Osteocyte (in vitro differentiated cells): ENCODE data around the gene MZT1. TPM values are rescaled to one million over a fixed set of nuclear protein-coding genes. Genes with fewer than 3 reads are reported as not detected.

ENCODE experiments used
- DNase-seq: peaks from one replicate; pipeline ENCODE4 v3.0.0; 2021; ENCODE audit warnings: mixed read lengths; ENCODE audit not compliant: unreplicated experiment; ENCODE audit errors: extremely low spot score
- H3K27ac Mint-ChIP-seq: one replicate; pipeline ENCODE4 v1.8.0; 2021; ENCODE audit warnings: mild to moderate bottlenecking, mixed read lengths; ENCODE audit not compliant: unreplicated experiment
- H3K27me3 Mint-ChIP-seq: one replicate; pipeline ENCODE4 v1.8.0; 2021; ENCODE audit warnings: mixed read lengths; ENCODE audit not compliant: unreplicated experiment
- H3K36me3 Mint-ChIP-seq: one replicate; pipeline ENCODE4 v1.8.0; 2021; ENCODE audit warnings: mixed read lengths; ENCODE audit not compliant: unreplicated experiment
- H3K4me1 Mint-ChIP-seq: one replicate; pipeline ENCODE4 v1.8.0; 2021; ENCODE audit warnings: mixed read lengths; ENCODE audit not compliant: unreplicated experiment
- H3K4me3 Mint-ChIP-seq: one replicate; pipeline ENCODE4 v1.8.0; 2021; ENCODE audit warnings: mild to moderate bottlenecking, moderate library complexity, mixed read lengths; ENCODE audit not compliant: unreplicated experiment
- H3K9me3 Mint-ChIP-seq: one replicate; pipeline ENCODE4 v1.8.0; 2021; ENCODE audit warnings: mixed read lengths; ENCODE audit not compliant: unreplicated experiment
- long read RNA-seq: library from polyadenylated mRNA; unstranded; transcript quantifications from one replicate; pipeline ENCODE4 v2.0.0, GENCODE V29; 2021
- total RNA-seq: library from RNA; stranded (reverse); gene quantifications from 2 replicates; pipeline ENCODE4 v1.2.1, GENCODE V29; 2021
- TF ChIP-seq, protein P1 (sequence below): fragments of 200-600 bp; sonication (generic); IDR thresholded peaks from 2 replicates; pipeline ENCODE4 v1.5.0; 2021; ENCODE audit warnings: antibody characterized with exemption, mild to moderate bottlenecking, moderate library complexity

MZT1 gene, protein sequence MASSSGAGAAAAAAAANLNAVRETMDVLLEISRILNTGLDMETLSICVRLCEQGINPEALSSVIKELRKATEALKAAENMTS
- total RNA-seq: 8.5 and 8.7 TPM in 2 replicates
- long read RNA-seq, transcript MZT1-201 (3 exons, 2,299 nt): major isoform, 172 of 177 reads
- long read RNA-seq, partial matches to known transcripts: 4 of 177 reads
- long read RNA-seq, other reads (novel, unspliced or antisense): 1 of 177 reads

DNA sequence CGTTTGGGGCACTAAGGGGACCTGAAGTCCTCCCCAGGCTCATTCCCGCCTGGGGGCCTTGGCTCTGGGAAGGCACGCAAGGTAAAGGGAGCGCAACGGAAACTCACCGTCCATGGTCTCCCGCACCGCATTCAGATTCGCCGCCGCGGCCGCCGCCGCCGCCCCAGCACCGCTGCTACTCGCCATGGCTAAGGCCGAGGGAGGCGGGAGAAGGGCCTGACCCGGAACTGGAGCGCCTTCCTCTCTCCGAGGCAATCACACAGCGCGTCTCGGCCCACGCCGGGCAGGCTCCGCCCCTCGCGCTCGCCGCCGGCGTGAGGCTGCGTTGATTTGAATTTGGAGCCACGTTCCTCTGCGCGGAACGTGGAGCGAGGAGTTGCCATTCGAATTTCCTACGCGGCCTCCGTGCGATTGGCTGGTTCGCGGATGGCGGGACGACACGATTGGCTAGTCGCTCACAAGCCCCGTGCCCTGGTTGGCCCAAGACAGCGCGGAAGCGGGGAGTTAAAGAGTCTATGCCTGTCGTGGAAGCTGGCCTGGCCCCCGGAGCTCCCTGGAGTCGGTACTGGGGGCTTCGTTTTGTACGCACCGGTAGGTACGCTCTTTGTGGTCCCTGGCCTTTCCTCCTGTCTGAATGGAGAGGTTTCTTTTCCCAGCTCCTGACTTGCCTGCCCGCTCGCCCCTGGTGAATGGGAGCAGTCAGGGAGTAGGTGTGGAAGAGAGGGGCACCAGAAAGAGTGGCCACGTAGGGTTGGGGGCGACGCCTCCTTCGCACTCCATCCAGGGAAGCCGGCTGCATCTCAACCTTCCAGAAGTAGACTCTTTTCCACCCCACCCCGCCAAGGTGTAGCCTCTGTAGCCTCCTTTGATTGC lies at the start of gene MZT1, which contains the start of gene BORA:
TSS of gene MZT1 (minus strand) at position 213 of the 873 bp plus-strand sequence. CDS start at position 186, 27 bp downstream.
TSS of gene BORA (plus strand) at position 507 of the 873 bp plus-strand sequence. CDS start 1,018 bp downstream, outside the sequence.
- Mint-ChIP-seq H3K9me3 (no peaks in the 10 kb centered on the region), H3K4me3 (peak within 1 kb of the TSS; percentile 92), H3K27ac (peak within 1 kb of the TSS; percentile 82), H3K4me1 (peaks cover 28% of the 10 kb centered on the region), H3K36me3 (peaks cover 5% of the 10 kb centered on the region), H3K27me3 (no peaks in the 10 kb centered on the region)
- peak; percentile 98 for DNase-seq
- TF ChIP-seq, protein P1, sequence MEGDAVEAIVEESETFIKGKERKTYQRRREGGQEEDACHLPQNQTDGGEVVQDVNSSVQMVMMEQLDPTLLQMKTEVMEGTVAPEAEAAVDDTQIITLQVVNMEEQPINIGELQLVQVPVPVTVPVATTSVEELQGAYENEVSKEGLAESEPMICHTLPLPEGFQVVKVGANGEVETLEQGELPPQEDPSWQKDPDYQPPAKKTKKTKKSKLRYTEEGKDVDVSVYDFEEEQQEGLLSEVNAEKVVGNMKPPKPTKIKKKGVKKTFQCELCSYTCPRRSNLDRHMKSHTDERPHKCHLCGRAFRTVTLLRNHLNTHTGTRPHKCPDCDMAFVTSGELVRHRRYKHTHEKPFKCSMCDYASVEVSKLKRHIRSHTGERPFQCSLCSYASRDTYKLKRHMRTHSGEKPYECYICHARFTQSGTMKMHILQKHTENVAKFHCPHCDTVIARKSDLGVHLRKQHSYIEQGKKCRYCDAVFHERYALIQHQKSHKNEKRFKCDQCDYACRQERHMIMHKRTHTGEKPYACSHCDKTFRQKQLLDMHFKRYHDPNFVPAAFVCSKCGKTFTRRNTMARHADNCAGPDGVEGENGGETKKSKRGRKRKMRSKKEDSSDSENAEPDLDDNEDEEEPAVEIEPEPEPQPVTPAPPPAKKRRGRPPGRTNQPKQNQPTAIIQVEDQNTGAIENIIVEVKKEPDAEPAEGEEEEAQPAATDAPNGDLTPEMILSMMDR: no peak

DNA sequence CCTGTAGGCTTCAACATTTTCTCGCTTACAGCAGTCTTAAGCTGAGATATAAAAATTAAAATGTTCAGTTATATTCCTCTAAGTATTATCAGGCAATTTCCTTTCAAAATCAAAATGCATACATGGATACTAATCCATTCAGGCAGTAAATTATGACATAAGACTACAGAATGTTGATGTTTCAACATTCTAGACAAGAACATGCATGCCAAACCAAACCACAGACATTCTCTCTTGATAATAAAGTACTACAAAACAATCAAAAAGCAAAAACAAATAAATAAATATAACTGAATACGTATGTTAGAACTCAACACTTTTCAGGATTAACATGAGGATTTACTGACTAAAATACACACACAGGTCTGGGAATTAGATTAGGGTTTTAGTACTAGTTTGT lies 46.6 kb upstream of the MZT1 start:
- Mint-ChIP-seq H3K4me3 (no peak overlapping the region), H3K9me3 (no peaks in the 10 kb centered on the region), H3K27ac (no peak overlapping the region), H3K4me1 (peaks cover under 1% of the 10 kb centered on the region), H3K27me3 (no peaks in the 10 kb centered on the region), H3K36me3 (peaks cover 62% of the 10 kb centered on the region)
- TF ChIP-seq, protein P1: no peak
- DNase-seq: no peak

DNA sequence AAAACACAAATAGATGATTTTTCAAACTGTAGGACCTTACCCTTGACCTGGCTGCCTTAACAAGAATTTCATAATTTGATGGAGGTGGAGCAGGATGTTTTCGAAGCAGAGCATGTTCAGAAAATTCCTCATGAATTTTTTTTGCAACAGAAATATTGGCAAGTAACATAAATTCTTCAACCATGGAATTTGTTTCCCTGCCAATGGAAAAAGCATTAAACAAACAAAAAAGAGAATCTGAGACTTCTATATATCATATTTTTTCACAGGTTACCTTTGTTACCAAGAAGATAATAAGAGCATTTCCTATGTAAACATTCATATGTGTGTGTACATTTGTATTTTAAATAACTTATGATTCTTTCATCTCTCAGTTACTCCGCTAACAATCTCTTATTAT lies 36.0 kb upstream of the MZT1 start:
- H3K36me3 Mint-ChIP-seq: peaks cover 58% of the 10 kb centered on the region

DNA sequence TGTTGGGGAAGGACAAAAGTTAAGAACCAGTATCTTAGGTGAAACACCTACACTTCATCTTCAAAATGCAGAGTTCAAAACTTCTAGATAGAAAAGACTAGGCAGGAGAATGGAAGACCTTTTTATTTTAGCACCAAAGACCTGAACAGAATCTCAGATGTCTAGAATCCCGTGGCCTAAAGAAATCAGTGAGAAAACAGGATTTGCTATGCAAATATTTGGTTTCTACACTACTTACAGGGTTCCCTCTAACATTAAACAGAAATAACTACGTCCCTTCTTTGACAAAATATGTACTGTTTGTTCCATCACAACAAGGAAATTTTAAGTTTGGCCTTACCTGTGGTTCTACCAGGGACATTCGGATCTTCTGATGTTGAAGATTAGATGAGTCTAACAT lies 32.8 kb upstream of the MZT1 start:
- Mint-ChIP-seq H3K4me3 (no peak overlapping the region), H3K9me3 (no peaks in the 10 kb centered on the region), H3K27ac (no peak overlapping the region), H3K27me3 (no peaks in the 10 kb centered on the region), H3K4me1 (peaks cover 6% of the 10 kb centered on the region), H3K36me3 (peaks cover 42% of the 10 kb centered on the region)
- TF ChIP-seq, protein P1: no peak
- no peak for DNase-seq

More for the DNA sequence above, 36.0 kb upstream of the MZT1 start:
- Mint-ChIP-seq H3K4me1 (peaks cover 6% of the 10 kb centered on the region), H3K27me3 (no peaks in the 10 kb centered on the region), H3K27ac (peak overlapping the region; percentile 18), H3K4me3 (no peak overlapping the region), H3K9me3 (no peaks in the 10 kb centered on the region)
- no peak for DNase-seq
- TF ChIP-seq, protein P1: no peak
